Measurements from ENCODE around the gene MON2.
A peak's percentile ranks its signal among the peaks of the same experiment; 100 is the strongest.
"Not testable (repeated sequence)": the region's sequence is repeated elsewhere in the genome, so short reads cannot be mapped to it uniquely, and the experiment has no call there.

Gene MON2, protein sequence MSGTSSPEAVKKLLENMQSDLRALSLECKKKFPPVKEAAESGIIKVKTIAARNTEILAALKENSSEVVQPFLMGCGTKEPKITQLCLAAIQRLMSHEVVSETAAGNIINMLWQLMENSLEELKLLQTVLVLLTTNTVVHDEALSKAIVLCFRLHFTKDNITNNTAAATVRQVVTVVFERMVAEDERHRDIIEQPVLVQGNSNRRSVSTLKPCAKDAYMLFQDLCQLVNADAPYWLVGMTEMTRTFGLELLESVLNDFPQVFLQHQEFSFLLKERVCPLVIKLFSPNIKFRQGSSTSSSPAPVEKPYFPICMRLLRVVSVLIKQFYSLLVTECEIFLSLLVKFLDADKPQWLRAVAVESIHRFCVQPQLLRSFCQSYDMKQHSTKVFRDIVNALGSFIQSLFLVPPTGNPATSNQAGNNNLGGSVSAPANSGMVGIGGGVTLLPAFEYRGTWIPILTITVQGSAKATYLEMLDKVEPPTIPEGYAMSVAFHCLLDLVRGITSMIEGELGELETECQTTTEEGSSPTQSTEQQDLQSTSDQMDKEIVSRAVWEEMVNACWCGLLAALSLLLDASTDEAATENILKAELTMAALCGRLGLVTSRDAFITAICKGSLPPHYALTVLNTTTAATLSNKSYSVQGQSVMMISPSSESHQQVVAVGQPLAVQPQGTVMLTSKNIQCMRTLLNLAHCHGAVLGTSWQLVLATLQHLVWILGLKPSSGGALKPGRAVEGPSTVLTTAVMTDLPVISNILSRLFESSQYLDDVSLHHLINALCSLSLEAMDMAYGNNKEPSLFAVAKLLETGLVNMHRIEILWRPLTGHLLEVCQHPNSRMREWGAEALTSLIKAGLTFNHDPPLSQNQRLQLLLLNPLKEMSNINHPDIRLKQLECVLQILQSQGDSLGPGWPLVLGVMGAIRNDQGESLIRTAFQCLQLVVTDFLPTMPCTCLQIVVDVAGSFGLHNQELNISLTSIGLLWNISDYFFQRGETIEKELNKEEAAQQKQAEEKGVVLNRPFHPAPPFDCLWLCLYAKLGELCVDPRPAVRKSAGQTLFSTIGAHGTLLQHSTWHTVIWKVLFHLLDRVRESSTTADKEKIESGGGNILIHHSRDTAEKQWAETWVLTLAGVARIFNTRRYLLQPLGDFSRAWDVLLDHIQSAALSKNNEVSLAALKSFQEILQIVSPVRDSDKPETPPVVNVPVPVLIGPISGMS (N-terminal part only)

GRCh38 chr12:62466594-62467491, at the start of gene MON2:
MON2 (plus strand) TSS chr12:62466826; CDS start chr12:62467208, 382 bp downstream.
- peak within 1 kb of the TSS; percentile 98 for H3K4me3 Mint-ChIP-seq
- H3K4me1 Mint-ChIP-seq: peaks cover 8% of the 10 kb centered on the region
- H3K9me3 Mint-ChIP-seq: peaks cover 5% of the 10 kb centered on the region
- H3K27me3 Mint-ChIP-seq: no peaks in the 10 kb centered on the region
- H3K36me3 Mint-ChIP-seq: no peaks in the 10 kb centered on the region
- ATAC-seq (ENCODE audit: low read depth) (peak; percentile 93), DNase-seq (ENCODE audit: low spot score in 2 of 2) (peak; percentile 76)
- H3K27ac Mint-ChIP-seq: peak within 1 kb of the TSS; percentile 96

DNA sequence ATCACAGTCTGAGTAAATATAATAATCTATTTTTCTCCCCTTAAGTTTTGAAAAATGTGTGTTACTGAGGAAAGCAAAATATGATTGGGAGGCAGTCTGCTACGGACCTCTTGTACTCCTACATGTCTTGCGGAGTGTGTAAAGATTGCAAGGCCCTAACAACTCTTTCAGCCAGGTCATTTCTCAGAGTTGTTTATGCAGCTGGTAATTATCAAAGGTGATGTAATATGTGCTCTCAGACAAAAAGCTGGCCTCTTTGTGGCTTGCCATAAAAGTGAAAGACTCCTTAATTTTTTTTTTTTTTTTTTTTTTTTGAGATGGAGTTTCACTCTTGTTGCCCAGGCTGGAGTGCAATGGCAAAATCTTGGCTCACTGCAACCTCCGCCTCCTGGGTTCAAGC, 40.5 kb upstream of the MON2 start:
- H3K27ac Mint-ChIP-seq: no peak overlapping the region
- H3K27me3 Mint-ChIP-seq: peaks cover 3% of the 10 kb centered on the region
- H3K9me3 Mint-ChIP-seq: peaks cover 15% of the 10 kb centered on the region
- DNase-seq (ENCODE audit: low spot score in 2 of 2) (no peak), ATAC-seq (ENCODE audit: low read depth) (no peak)
- H3K4me3 Mint-ChIP-seq: no peak overlapping the region
- peaks cover 3% of the 10 kb centered on the region for H3K36me3 Mint-ChIP-seq
- no peaks in the 10 kb centered on the region for H3K4me1 Mint-ChIP-seq

DNA sequence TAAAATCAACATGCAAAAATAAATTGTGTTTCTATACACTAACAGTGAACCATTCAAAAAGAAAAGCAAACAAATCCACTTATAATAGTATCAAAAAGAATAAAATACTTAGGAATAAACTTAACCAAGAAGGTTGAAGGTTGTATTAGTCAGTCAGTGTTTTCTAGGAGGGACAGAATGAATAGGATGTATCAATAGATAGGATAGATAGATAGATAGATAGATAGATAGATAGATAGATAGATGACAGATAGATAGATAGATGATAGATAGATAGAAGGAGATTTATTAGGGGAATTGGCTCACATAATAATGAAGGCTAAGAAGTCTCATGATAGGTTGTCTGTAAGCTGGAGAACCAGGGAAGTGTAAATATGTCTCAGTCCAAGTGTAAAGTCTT, 37.2 kb upstream of the MON2 start:
- H3K27me3 Mint-ChIP-seq: peaks cover 3% of the 10 kb centered on the region
- no peaks in the 10 kb centered on the region for H3K36me3 Mint-ChIP-seq
- peaks cover under 1% of the 10 kb centered on the region for H3K4me1 Mint-ChIP-seq
- H3K9me3 Mint-ChIP-seq: peaks cover 10% of the 10 kb centered on the region
- no peak for ATAC-seq (ENCODE audit: low read depth)
- no peak overlapping the region for H3K4me3 Mint-ChIP-seq
- no peak for DNase-seq (ENCODE audit: low spot score in 2 of 2)
- no peak overlapping the region for H3K27ac Mint-ChIP-seq

GRCh38 chr12:62434494-62435302, 31.9 kb upstream of the MON2 start:
- DNase-seq (ENCODE audit: low spot score in 2 of 2): no peak
- peak; percentile 55 for ATAC-seq (ENCODE audit: low read depth)
- no peaks in the 10 kb centered on the region for H3K36me3 Mint-ChIP-seq

GRCh38 chr12:62435303-62436163, 31.1 kb upstream of the MON2 start:
- DNase-seq (ENCODE audit: low spot score in 2 of 2) (peak; percentile 15 to 25), ATAC-seq (ENCODE audit: low read depth) (peak; percentile 80)
- no peaks in the 10 kb centered on the region for H3K9me3 Mint-ChIP-seq
- peaks cover 16% of the 10 kb centered on the region for H3K4me1 Mint-ChIP-seq
- no peak overlapping the region for H3K27ac Mint-ChIP-seq
- peaks cover 6% of the 10 kb centered on the region for H3K27me3 Mint-ChIP-seq
- H3K36me3 Mint-ChIP-seq: no peaks in the 10 kb centered on the region
- H3K4me3 Mint-ChIP-seq: peak overlapping the region; percentile 85

More at GRCh38 chr12:62434494-62435302, 31.9 kb upstream of the MON2 start:
- Mint-ChIP-seq H3K4me1 (peaks cover 16% of the 10 kb centered on the region), H3K4me3 (peak overlapping the region; percentile 85), H3K27ac (no peak overlapping the region), H3K27me3 (peaks cover 7% of the 10 kb centered on the region), H3K9me3 (no peaks in the 10 kb centered on the region)

GRCh38 chr12:62436164-62436503, 30.5 kb upstream of the MON2 start:
- no peak for DNase-seq (ENCODE audit: low spot score in 2 of 2)
- Mint-ChIP-seq H3K27me3 (peaks cover 6% of the 10 kb centered on the region), H3K4me3 (peak overlapping the region; percentile 85), H3K36me3 (no peaks in the 10 kb centered on the region), H3K9me3 (peaks cover 2% of the 10 kb centered on the region), H3K27ac (no peak overlapping the region), H3K4me1 (peaks cover 16% of the 10 kb centered on the region)
- no peak for ATAC-seq (ENCODE audit: low read depth)

DNA sequence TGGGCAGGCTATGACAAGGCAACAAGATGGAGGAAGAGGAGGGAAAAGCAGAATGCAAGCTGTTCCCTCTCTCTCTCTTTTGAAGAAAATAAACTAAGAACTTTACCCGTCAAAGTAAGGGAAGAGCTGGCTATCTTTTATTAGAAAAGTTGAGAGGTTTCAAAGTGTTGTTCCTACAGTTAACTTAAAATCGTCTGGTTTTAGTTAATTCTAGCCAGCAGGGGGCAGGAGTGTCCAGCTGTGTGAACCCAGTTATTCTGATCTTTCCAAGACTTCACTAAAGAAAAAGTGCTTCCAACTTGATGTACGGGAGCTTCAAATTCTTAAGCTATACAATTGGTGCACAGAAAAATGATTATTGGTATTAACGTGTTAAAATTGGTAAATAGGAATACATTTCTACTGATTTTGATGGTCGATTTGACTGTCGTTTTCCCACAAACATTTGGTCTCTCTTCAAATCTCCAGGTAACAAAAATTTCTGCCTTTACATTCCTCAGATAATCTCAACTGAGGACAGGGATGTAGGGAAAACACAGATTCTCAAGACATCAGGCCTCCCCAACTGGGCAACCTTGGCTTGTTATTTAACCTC, 28.4 kb upstream of the MON2 start:
- no peak overlapping the region for H3K27ac Mint-ChIP-seq
- no peak overlapping the region for H3K4me3 Mint-ChIP-seq
- H3K27me3 Mint-ChIP-seq: peaks cover 6% of the 10 kb centered on the region
- H3K36me3 Mint-ChIP-seq: peaks cover 1% of the 10 kb centered on the region
- DNase-seq (ENCODE audit: low spot score in 2 of 2) (peak; percentile 28 to 48), ATAC-seq (ENCODE audit: low read depth) (no peak)
- H3K4me1 Mint-ChIP-seq: peaks cover 16% of the 10 kb centered on the region
- H3K9me3 Mint-ChIP-seq: peaks cover 14% of the 10 kb centered on the region

- no peaks in the 10 kb centered on the region for H3K27me3 Mint-ChIP-seq
- H3K9me3 Mint-ChIP-seq: peaks cover 16% of the 10 kb centered on the region
- no peak for ATAC-seq (ENCODE audit: low read depth)
- H3K36me3 Mint-ChIP-seq: peaks cover 5% of the 10 kb centered on the region
- no peak overlapping the region for H3K4me3 Mint-ChIP-seq
- no peaks in the 10 kb centered on the region for H3K4me1 Mint-ChIP-seq
- no peak overlapping the region for H3K27ac Mint-ChIP-seq
- DNase-seq (ENCODE audit: low spot score in 2 of 2): no peak
These were observed 19.7 kb upstream of the MON2 start for GRCh38 chr12:62446754-62447452.

GRCh38 chr12:62448436-62448835, 18.2 kb upstream of the MON2 start:
- Mint-ChIP-seq H3K4me3 (no peak overlapping the region), H3K27me3 (peaks cover 3% of the 10 kb centered on the region), H3K4me1 (no peaks in the 10 kb centered on the region), H3K9me3 (peaks cover 9% of the 10 kb centered on the region), H3K36me3 (peaks cover 5% of the 10 kb centered on the region), H3K27ac (no peak overlapping the region)
- ATAC-seq (ENCODE audit: low read depth) (no peak), DNase-seq (ENCODE audit: low spot score in 2 of 2) (no peak)

DNA sequence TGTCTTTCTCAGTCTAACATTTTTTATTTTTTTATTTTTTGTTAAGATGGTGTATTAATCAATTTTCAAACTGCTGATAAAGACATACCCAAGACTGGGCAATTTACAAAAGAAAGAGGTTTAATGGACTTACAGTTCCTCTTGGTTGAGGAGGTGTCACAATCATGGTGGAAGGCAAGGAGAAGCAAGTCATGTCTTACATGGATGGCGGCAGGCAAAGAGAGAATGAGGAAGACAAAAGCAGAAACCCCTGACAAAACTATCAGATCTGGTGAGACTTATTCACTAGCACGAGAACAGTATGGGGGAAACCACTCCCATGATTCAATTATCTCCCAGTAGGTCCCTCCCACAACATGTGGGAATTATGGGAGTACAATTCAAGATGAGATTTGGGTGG, 11.2 kb upstream of the MON2 start:
- not testable (repeated sequence) for H3K4me1 Mint-ChIP-seq; H3K27ac Mint-ChIP-seq; H3K9me3 Mint-ChIP-seq; H3K36me3 Mint-ChIP-seq; DNase-seq (ENCODE audit: low spot score in 2 of 2); H3K4me3 Mint-ChIP-seq; ATAC-seq (ENCODE audit: low read depth)
- peaks cover 11% of the 10 kb centered on the region for H3K27me3 Mint-ChIP-seq

DNA sequence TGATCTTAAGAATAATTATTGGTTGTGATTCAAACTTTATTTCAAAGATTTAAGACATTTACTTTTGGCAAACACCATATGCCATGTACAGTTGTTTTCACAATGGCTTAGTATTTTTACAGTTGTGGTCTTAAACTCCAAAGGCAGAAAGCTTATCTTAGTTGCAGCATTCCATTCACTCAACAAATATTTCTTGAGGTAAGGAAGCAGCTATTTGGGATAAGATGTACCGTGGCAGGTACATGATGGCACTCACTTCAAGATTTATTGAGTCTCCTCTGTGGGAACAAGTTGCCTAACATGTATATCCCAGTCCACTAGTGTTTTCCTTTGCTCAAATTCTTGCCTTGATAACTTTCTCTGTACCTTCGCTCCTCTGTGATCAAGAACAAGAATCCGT, 8.0 kb upstream of the MON2 start:
- H3K36me3 Mint-ChIP-seq: peaks cover 3% of the 10 kb centered on the region
- no peak for DNase-seq (ENCODE audit: low spot score in 2 of 2)
- H3K27ac Mint-ChIP-seq: no peak overlapping the region
- no peak overlapping the region for H3K4me3 Mint-ChIP-seq
- ATAC-seq (ENCODE audit: low read depth): no peak
- H3K4me1 Mint-ChIP-seq: no peaks in the 10 kb centered on the region
- peaks cover 8% of the 10 kb centered on the region for H3K9me3 Mint-ChIP-seq
- peaks cover 10% of the 10 kb centered on the region for H3K27me3 Mint-ChIP-seq

All from memory B cell (primary cell).